ENCODE measurements around the gene EXOC1. TPM values are rescaled to one million over a fixed set of nuclear protein-coding genes. Genes with fewer than 3 reads are reported as not detected.

EXOC1 gene
- total and polyA plus RNA-seq, 2 experiments from 2014 or later, result 13.4 to 22.2 TPM

DNA sequence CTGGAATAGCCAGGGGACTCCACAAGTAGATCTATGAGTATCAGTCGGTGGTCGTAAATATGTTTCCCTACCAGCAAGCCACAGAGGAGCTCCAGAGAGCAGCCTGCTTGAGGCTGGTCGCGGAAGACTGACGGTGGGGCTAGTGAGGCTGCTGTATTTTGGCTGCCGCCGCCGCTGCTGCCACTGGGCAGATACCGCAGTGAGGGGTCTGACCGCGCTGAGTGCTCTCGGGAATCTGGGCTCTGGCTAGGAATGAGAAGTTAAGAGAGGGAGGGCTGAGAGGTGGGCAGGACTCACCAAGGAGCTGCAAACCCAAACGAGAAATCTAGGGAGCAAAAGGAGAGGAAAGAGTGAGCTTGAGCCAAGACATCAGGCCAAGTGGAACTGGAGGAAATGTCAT, 33.8 kb upstream of the EXOC1 start, which contains the start of gene EXOC1L:
Gene EXOC1L (plus strand): TSS at position 157 of the 400 bp plus-strand sequence. CDS start 237 bp downstream, at position 394.
- Mint-ChIP-seq H3K27ac (peak within 1 kb of the TSS; percentile 20; the same call in 1 of the 2 replicates), H3K4me3 (peak within 1 kb of the TSS; percentile 57), H3K36me3 (ENCODE audit: low read depth) (no peaks in the 10 kb centered on the region), H3K4me1 (peaks cover 5% of the 10 kb centered on the region; the same call in 2 of the 3 replicates), H3K27me3 (ENCODE audit: insufficient read depth, low read depth, poor library complexity) (peaks cover 3% of the 10 kb centered on the region), H3K9me3 (no peaks in the 10 kb centered on the region)
- DNase-seq (ENCODE audit: low spot score), result peak; percentile 93
- peak; percentile 100 for ATAC-seq
- H3K27me3 ChIP-seq (ENCODE audit: insufficient read depth), result no peaks in the 10 kb centered on the region
- peak within 1 kb of the TSS; percentile 79 for H2AFZ ChIP-seq
- TF ChIP-seq, protein P1, sequence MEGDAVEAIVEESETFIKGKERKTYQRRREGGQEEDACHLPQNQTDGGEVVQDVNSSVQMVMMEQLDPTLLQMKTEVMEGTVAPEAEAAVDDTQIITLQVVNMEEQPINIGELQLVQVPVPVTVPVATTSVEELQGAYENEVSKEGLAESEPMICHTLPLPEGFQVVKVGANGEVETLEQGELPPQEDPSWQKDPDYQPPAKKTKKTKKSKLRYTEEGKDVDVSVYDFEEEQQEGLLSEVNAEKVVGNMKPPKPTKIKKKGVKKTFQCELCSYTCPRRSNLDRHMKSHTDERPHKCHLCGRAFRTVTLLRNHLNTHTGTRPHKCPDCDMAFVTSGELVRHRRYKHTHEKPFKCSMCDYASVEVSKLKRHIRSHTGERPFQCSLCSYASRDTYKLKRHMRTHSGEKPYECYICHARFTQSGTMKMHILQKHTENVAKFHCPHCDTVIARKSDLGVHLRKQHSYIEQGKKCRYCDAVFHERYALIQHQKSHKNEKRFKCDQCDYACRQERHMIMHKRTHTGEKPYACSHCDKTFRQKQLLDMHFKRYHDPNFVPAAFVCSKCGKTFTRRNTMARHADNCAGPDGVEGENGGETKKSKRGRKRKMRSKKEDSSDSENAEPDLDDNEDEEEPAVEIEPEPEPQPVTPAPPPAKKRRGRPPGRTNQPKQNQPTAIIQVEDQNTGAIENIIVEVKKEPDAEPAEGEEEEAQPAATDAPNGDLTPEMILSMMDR (conservative IDR thresholded peaks at IDR 0.05; ENCODE audit: low read depth in 2 of 2), result peak in 1 of 2 experiments; percentile 36; a peak in 2 of 4 replicates
- TF ChIP-seq EZH2 (IDR thresholded peaks at IDR 0.05; ENCODE audit: low read depth, unreplicated experiment), result no peak
- TF ChIP-seq JUNB (IDR thresholded peaks at IDR 0.05; ENCODE audit: unreplicated experiment), result no peak
- TF ChIP-seq, protein P2, sequence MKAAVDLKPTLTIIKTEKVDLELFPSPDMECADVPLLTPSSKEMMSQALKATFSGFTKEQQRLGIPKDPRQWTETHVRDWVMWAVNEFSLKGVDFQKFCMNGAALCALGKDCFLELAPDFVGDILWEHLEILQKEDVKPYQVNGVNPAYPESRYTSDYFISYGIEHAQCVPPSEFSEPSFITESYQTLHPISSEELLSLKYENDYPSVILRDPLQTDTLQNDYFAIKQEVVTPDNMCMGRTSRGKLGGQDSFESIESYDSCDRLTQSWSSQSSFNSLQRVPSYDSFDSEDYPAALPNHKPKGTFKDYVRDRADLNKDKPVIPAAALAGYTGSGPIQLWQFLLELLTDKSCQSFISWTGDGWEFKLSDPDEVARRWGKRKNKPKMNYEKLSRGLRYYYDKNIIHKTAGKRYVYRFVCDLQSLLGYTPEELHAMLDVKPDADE (IDR thresholded peaks at IDR 0.05), result no peak
- TF ChIP-seq, protein P3, sequence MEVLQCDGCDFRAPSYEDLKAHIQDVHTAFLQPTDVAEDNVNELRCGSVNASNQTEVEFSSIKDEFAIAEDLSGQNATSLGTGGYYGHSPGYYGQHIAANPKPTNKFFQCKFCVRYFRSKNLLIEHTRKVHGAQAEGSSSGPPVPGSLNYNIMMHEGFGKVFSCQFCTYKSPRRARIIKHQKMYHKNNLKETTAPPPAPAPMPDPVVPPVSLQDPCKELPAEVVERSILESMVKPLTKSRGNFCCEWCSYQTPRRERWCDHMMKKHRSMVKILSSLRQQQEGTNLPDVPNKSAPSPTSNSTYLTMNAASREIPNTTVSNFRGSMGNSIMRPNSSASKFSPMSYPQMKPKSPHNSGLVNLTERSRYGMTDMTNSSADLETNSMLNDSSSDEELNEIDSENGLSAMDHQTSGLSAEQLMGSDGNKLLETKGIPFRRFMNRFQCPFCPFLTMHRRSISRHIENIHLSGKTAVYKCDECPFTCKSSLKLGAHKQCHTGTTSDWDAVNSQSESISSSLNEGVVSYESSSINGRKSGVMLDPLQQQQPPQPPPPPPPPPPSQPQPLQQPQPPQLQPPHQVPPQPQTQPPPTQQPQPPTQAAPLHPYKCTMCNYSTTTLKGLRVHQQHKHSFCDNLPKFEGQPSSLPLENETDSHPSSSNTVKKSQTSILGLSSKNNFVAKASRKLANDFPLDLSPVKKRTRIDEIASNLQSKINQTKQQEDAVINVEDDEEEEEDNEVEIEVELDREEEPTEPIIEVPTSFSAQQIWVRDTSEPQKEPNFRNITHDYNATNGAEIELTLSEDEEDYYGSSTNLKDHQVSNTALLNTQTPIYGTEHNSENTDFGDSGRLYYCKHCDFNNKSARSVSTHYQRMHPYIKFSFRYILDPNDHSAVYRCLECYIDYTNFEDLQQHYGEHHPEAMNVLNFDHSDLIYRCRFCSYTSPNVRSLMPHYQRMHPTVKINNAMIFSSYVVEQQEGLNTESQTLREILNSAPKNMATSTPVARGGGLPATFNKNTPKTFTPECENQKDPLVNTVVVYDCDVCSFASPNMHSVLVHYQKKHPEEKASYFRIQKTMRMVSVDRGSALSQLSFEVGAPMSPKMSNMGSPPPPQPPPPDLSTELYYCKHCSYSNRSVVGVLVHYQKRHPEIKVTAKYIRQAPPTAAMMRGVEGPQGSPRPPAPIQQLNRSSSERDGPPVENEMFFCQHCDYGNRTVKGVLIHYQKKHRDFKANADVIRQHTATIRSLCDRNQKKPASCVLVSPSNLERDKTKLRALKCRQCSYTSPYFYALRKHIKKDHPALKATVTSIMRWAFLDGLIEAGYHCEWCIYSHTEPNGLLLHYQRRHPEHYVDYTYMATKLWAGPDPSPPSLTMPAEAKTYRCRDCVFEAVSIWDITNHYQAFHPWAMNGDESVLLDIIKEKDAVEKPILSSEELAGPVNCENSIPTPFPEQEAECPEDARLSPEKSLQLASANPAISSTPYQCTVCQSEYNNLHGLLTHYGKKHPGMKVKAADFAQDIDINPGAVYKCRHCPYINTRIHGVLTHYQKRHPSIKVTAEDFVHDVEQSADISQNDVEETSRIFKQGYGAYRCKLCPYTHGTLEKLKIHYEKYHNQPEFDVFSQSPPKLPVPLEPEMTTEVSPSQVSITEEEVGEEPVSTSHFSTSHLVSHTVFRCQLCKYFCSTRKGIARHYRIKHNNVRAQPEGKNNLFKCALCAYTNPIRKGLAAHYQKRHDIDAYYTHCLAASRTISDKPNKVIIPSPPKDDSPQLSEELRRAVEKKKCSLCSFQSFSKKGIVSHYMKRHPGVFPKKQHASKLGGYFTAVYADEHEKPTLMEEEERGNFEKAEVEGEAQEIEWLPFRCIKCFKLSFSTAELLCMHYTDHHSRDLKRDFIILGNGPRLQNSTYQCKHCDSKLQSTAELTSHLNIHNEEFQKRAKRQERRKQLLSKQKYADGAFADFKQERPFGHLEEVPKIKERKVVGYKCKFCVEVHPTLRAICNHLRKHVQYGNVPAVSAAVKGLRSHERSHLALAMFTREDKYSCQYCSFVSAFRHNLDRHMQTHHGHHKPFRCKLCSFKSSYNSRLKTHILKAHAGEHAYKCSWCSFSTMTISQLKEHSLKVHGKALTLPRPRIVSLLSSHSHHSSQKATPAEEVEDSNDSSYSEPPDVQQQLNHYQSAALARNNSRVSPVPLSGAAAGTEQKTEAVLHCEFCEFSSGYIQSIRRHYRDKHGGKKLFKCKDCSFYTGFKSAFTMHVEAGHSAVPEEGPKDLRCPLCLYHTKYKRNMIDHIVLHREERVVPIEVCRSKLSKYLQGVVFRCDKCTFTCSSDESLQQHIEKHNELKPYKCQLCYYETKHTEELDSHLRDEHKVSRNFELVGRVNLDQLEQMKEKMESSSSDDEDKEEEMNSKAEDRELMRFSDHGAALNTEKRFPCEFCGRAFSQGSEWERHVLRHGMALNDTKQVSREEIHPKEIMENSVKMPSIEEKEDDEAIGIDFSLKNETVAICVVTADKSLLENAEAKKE (CRISPR knock-in tag; IDR thresholded peaks at IDR 0.05), result 0 out of 2 replicates have a peak, but pooled peaks have one; percentile 22
- peak; percentile 65 for TF ChIP-seq CREB1 (CRISPR knock-in tag; IDR thresholded peaks at IDR 0.05; ENCODE audit: low read depth)
- 0 out of 2 replicates have a peak, but pooled peaks cover 5% of the 10 kb centered on the region for H3K4me1 ChIP-seq (ENCODE audit: insufficient read depth)
- no peaks in the 10 kb centered on the region for H3K9me2 ChIP-seq (ENCODE audit: insufficient read depth)
- H4K20me1 ChIP-seq (replicated peaks; ENCODE audit: insufficient read depth), result no peaks in the 10 kb centered on the region
- H3K4me3 ChIP-seq, result peak within 1 kb of the TSS; percentile 31; the same call in 1 of the 2 replicates
- no peaks in the 10 kb centered on the region for H3K36me3 ChIP-seq (ENCODE audit: insufficient read depth)
- peak within 1 kb of the TSS; percentile 46; the same call in 1 of the 2 replicates for H3K4me2 ChIP-seq
- H3K27ac ChIP-seq (ENCODE audit: low read depth), result no peak within 1 kb of the TSS
- H3K79me2 ChIP-seq (replicated peaks; ENCODE audit: insufficient read depth), result no peaks in the 10 kb centered on the region
- H3F3A ChIP-seq (replicated peaks; ENCODE audit: low read depth), result no peaks in the 10 kb centered on the region
